Forelimb muscle (tissue), 1 donor: ENCODE results near the gene KISS1R. TPM values are rescaled to one million over a fixed set of nuclear protein-coding genes. Genes with fewer than 3 reads are reported as not detected.

Experiments
- DNase-seq: peaks from one replicate; pipeline ENCODE4 v3.0.0-alpha.2; 2013; ENCODE audit warnings: low read depth
- polyA plus RNA-seq: library from polyadenylated mRNA; unstranded; fragments of 120-200 nt; gene quantifications from one replicate; pipeline ENCODE4 v1.2.1, GENCODE V29; 2013; ENCODE audit not compliant: insufficient read length

Gene KISS1R
- polyA plus RNA-seq, 1 donor: not detected

DNA sequence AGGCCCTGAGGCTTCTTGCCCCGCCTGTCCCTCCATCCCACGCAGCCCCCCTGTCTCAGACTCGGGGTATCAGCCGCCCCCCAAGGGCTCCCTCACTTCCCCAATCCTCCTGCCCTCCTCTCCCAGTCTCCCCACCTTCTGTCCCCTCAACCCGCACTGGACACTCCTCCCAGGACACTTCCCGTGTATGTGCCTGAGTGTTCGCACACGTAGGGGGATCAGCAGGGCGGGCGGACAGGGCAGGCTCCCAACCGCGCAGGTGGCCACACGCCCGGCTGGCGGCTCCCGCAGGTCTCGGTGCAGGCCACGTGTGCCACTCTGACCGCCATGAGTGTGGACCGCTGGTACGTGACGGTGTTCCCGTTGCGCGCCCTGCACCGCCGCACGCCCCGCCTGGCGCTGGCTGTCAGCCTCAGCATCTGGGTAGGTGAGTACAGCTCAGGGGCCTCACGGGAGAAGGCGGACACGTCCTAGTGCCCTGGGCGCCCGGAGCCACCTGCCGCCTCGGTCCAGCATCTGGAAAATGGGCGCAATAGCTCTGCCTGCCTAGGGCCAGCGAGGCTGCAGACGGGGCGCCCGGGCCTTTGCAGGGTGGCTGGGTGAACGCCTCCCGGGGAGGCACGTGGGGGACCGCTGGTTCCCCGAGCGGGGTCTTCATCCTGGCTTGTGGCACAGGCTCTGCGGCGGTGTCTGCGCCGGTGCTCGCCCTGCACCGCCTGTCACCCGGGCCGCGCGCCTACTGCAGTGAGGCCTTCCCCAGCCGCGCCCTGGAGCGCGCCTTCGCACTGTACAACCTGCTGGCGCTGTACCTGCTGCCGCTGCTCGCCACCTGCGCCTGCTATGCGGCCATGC lies 2.3 kb downstream of the KISS1R start:
- DNase-seq: no peak

DNA sequence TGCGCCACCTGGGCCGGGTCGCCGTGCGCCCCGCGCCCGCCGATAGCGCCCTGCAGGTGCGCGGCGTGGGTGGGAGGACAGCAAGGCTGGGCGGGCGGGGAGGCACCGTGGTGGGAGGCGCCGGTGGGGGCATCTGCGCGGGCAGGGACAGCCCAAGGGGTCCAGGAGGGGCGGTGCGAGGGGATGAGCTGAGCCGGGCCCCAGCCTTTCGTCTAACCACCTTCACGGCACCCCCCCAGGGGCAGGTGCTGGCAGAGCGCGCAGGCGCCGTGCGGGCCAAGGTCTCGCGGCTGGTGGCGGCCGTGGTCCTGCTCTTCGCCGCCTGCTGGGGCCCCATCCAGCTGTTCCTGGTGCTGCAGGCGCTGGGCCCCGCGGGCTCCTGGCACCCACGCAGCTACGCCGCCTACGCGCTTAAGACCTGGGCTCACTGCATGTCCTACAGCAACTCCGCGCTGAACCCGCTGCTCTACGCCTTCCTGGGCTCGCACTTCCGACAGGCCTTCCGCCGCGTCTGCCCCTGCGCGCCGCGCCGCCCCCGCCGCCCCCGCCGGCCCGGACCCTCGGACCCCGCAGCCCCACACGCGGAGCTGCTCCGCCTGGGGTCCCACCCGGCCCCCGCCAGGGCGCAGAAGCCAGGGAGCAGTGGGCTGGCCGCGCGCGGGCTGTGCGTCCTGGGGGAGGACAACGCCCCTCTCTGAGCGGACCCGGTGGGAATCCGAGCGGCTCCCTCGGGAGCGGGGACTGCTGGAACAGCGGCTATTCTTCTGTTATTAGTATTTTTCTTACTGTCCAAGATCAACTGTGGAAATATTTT lies 3.1 kb downstream of the KISS1R start:
- no peak for DNase-seq

DNA sequence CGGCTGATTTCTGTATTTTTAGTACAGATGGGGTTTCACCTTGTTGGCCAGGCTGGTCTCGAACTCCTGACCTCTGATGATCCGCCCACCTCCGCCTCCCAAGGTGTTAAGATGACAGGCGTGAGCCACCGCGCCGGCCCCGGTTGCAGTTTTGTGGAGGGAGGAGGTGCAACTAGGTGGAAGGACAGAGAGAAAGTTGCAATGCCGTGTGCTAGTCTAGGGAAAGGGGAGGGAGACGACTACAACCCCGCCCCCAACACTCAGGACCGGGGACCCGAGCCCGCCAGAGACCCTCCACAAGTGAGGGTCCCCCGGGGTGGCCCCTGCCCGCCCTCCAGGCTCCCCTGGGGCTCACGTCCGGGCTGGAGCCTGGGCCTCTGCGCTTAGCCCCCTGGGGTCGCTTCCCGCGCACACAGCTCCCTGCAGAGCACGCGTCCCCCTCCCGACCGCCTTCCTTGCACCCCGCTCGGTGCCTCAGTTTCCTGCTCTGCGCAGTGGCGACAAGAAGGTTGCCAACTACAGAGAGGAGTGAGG lies 7.5 kb downstream of the KISS1R start:
- DNase-seq: no peak

DNA sequence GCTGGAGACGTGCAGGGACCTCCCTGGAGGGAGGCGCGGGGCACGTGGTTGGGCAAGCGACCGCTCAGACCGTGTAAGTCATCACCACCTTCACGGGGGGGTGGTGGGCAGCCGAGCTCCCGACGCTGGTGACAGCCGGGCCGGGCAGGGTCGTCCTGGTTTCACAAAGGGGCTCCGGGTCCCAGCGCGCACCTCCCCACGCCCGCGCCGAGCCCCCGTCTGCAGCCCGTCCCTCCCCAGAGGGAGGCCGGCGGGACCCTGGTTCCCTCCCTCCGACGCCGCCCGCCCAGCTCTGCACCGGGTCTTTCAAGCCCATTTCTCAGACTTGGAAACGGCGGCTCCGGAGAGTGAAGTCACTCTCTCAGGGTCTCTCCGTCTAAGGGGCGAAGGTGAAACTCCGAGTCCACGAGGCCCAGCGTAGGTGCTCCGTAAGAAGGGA lies 8.0 kb downstream of the KISS1R start:
- DNase-seq: no peak

DNA sequence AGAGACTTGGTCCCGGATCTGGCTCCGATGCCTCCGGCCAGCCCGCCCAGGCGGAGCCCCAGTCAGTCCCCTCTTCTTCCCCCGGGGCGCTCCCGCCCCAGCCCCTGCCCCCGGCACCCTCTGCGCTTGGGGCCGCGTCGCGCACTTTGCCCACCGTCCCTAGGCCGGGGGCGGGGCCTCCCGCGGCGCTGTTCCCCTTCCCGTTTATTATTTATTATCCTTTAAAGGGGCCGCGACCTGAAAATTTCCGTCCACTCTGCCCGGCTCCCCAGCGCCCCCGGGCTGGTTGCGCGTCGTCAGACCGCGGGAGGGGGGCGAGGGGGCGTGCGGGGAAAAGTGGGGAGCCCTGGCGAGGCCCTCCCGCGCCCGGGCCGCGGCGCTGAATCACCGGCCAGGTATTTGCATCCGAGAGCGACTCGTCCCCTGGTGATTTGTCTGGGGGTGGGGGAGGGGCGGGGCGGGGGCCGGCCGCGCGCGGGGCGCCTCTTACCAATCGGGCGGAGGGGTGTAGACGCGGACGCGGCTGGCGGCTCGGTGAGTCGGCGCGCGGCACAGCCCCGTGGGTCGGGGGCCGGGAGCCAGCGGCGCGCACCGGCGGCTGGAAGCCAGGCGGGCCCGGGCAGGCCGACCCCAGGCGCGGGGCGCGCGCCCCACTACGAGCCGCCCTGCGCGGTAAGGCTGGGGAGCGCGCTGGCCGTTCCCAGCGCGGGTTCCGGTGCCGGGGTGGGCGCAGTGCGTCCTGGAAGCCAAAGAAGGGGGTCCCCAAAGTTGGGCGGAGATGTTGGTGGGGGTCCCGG lies 8.6 kb downstream of the KISS1R start, which contains the start of gene ARID3A:
ARID3A (plus strand) TSS at position 510 of the 797 bp plus-strand sequence. CDS start 3,494 bp downstream, outside the sequence.
- DNase-seq: no peak

DNA sequence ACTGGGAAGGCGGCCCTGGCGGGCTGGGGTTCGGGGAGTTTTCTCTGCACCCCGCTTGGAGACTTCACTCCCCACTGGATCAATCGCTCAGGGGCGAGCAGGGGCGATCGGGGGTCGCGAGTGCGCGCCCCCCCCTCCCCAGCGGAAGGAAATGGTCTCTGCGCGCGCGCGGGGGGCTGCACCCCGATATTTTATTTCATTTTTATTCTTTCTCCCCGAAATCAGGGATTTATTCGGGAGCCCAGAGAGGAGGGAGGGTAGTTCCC lies 9.1 kb downstream of the KISS1R start:
- DNase-seq: no peak

DNA sequence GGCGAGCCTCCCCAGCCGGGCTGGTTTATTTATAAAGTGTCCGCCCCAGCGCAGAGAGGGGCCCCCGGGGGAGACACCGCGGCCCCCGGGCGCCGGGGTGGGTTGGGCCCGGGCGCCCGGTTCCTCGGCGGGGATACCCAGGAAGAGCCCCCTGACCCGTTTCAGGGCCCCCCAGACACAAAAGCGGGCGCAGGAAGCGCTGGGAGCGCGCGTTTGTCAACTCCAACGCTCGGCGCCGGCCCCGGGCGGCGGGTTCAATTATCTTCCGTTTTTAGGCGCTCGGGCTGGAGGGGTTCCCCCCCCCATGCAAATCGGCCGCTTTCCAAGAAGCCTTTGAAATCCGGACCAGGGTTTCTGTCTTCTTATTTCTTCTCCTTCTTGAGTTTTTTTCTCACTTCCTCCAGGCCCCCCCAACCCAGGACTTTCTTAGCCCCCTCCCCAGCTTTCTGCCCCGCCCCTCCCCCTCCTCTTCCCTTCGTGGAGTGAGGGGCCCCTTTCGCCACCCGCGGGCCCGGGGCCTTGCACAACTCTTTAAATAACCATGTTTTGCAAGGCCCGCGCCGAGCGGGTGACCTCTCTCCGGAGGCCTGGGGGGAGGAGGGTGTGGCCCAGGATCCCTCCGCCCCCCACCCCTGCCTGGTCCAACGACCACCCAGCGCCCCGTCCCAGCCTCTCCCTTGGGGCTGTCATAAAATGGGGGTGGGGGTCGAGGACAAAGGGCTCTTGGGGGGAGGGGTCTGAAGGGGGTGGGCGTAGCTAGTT lies 9.6 kb downstream of the KISS1R start:
- DNase-seq: no peak

DNA sequence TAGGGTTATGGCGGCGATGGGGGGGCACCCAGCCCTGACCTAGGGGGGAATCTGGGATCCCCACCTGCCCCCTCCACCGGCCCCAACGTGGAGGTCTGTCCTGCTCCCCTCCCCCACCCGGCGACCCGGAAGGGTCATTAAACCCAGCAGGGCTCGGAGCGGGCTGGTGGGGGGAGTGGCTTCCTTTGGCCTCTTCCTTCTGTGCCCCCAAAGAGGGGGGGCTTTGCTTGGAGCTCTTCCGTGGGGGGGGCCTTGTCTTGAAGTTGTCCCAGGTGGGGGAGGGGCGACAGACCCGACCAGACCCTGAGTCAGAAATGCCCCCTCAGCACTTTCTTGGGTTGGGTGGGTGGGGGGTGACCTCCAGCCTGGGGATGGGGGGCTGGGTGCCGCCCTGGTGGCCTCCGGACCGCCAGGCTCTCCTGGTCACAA lies 10.2 kb downstream of the KISS1R start:
- no peak for DNase-seq

DNA sequence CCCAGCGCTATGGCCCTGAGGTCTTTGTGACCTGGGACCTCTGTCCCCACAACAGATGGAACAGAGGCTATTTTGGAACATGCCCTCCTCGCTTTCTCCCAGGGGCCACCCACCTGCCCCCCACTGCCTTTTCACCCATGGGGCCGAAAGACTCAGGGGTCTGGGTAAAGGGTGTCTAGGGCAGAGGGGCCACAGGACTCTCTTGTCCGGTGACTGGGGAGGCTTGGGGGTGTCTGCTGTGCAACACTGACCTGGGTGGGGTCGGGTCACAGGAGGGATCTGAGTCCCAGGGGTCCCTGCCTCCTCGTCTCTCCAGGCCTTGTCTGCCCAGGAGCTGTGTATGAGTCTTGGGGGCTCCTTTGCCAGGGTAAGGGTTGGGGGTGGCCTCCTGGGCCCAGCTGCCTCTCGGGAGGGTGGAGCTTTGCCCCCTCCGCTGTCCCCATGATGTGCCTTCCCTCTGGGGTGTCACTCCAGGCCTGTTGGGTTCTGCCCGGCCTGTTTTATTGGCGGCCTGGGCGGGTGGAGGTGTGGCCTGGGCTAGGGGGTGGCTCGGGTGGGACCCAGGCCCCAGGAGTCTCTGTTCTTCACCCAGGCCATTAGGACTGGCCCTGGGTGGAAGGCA lies 10.8 kb downstream of the KISS1R start:
- no peak for DNase-seq

DNA sequence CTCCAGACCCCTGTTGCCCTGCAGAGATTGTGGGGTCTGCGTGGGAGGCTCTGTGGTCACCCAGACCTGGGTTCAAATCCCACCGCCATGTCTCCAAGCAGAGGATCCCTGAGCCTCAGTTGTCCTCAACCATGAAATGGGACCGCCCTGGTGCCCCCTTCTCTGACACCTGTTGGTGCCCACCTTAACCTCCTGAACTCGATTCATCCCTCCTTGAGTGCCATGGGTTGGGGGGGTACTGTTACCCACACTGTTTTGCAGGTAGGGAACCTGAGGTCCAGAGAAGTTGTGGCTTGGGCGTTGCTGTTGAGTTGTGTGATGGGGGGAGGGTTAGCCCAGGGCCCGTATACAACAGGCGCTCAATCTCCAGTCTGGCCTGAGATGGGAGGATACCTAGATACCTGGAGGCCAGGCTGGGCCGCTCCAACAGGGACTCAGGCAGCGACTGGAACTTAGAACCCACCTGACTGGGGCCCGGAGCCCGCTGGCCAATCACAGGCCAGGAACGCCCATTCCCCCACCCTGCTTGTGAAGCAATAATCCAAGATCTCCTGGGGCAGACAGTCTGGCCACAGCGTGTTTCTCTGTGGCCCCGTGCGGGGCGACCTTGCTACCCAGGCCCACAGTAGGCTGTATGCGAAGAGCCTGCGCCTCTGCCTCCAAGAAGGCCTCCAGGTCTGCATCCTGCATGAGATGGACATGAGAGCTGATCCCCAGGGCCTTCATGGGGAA lies 11.5 kb downstream of the KISS1R start:
- no peak for DNase-seq

DNA sequence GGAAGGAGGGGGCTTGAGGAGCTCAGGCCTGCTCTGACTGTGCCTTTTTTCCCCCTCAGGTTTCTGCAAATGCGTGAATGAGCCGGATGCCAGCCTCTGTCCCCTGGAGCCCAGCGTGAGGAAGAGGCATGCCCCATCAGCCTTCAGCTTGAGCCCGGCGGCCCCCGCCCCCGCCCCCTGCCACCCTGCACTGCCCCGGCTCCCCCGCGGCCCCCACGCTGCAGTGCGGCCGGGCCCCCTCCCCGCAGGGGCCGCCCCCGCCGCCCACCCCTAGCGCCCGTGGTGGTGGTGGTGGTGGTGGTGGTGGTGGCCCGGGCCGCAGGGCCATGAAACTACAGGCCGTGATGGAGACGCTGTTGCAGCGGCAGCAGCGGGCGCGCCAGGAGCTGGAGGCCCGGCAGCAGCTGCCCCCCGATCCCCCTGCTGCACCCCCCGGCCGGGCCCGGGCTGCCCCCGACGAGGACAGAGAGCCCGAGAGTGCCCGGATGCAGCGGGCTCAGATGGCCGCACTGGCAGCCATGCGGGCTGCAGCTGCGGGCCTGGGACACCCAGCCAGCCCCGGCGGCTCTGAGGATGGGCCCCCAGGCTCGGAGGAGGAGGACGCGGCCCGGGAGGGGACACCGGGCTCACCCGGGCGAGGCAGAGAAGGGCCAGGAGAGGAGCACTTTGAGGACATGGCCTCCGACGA lies 12.2 kb downstream of the KISS1R start:
- DNase-seq: no peak

DNA sequence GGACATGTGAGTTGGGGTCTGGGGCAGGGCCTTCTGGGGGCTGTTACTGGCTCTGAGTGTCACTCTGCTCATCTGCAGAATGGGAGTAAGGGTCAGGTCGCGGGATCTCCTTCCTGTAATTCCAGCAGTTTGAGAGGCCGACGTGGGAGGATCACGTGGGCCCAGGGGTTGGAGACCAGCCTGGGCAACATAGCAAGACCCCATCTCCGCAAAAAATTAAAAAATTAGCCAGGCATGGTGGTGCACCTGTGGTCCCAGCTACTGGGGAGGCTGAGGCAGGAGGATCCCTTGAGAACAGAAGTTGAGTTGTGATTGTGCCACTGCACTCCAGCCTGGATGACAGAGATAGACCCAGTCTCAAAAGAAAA lies 12.7 kb downstream of the KISS1R start:
- DNase-seq: no peak

DNA sequence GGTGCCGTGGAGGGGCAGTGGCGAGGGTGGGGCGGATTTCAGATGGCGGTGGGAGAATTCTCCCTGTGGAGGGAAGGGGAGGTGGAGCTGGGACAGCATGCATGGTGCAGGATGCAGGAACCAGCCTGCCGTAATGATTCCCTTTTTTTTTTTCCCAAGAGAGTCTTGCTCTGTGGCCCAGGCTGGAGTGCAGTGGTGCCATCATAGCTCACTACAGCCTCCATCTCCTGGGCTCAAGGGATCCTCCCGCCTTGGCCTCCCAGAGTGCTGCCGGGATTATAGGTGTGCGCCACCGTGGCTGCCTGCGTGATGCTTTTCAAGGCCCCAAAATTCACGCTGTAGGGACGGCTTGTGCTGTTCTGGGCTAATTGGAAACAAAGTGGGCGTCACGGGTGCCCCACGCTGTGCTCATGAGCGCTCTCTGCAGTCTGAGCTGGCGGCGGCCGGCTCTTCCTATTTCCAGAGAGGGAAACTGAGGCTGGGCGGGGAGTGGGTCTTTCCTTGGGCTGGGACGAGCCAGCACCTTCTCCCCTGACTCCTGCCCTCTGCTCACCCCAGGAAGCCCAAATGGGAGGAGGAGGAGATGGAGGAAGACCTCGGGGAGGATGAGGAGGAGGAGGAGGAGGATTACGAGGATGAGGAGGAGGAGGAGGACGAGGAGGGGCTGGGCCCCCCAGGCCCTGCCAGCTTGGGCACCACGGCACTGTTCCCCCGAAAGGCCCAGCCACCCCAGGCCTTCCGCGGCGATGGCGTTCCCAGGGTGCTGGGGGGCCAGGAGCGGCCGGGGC lies 14.9 kb downstream of the KISS1R start:
- no peak for DNase-seq

DNA sequence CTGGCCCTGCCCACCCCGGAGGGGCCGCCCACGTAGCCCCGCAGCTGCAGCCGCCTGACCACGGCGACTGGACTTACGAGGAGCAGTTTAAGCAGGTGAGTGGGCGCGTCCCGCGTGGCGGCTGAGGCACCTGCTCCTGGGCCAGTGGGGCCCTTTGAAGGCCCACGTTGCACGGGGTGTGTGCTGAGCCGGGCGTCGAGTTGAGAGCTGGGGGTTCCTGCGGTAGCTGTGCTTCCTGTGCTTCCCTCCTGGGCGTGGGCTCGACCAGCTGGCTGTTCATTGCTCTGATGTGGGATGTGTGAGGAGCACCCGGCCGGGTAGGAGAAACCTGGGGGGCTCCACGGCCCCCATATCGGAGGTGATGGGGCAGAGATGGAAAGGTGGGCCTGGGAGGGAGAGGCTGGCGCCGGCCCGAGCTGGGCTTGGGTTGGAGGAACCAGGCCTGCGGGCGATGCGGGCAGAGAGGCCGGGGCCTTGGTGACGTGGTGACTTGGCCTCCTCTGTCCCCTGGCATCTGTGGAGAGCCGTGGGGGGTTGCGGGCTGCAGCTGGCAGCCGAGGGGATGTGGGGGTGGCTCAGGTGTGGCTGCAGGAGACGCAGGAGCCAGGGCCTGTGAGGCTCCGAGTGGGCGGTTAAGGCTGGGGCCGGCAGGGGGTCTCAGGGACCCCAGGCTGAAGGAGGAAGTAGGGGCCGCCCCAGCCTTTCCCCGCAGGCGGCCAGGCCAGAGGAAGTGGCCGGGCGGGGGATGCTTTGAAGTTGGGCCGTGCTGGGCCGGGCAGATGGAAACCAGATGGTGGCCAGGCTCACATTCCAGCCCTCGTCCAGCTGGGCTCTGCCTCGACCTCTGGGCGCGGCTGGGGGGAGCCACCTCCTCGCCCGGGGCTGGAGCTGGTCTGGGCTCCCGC lies 15.8 kb downstream of the KISS1R start:
- no peak for DNase-seq

DNA sequence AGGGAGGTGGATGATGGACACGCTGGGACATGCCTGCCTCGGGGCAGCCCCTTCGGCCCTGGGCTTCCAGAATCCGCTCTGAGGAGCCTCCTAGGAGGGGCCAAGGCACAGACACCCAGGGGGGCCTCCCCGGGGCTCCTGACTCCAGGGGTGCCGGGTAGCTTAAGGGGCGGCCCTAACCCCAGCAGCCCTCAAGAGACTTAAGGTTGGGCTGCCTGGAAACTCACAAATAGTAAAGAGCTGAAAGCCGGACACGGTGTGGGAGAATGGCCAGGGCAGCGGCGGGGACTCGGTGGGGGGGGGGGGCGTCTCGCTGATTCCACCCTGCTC lies 16.4 kb downstream of the KISS1R start:
- DNase-seq: no peak

DNA sequence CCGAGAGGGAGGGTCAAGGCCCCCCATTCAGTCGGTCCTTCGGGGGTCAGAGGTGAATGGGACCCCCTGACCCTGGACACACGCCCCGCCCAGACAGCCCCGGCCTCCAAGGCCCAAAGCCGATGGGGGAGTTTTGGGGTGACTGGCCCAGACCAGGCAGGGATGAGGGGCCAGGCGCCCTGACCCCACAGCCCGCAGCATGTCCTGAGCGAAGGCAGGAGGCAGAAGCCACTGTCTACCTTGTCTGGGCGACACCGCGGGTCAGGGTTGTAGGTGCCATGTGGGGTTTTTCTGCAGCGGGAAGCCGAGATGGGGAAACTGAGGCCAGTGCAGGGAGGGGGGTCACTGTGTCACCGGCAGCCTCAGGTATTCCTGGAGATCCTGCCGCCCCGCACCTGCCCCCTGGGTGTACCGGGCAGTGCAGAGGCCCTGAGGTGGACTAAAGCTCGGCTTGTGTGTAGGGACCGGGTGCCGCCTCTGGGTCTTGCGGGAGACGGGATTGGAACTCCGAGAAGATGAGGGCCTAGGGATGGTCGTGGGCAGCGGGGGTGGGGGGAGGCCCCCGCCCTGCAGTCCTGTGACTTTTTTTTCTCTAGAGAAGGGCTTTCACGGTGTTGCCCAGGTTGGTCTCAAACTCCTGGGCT lies 17.2 kb downstream of the KISS1R start:
- no peak for DNase-seq

DNA sequence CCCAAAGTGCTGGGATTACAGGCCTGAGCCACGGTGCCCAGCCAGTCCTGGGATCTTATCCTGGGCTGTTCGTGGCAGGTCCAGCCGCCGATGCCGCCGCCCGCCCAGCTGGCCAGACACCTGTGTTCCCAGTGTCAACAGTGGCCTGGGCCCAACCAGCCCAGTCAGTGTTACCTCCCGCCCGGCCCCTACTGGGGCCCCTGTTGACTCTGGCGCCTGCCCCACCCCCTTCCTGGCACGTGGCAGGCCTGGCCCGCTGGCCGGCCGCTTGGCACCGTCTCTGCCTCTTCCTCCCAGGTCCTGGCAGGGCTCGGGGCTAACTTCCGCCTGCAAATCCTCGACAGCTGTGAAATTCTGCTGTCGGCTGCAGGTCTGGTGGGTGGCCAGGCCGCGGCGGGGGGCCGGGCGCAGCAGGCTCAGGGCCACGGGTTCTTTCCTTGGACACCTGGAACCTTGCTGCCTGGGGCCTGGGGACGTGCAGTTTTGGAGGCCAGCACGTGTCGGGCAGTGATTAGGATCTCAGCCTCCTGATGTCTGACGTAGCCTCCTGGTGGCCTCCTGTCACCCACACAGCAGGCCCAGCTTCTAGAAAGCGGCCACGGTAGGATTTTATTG lies 17.8 kb downstream of the KISS1R start:
- no peak for DNase-seq
